Type B pancreatic cell (in vitro differentiated cells): Measurements from ENCODE around the gene BLMH. TPM values are rescaled to one million over a fixed set of nuclear protein-coding genes. Genes with fewer than 3 reads are reported as not detected.

ENCODE experiments used
- DNase-seq: peaks from one replicate; pipeline ENCODE4 v3.0.0; 2021; ENCODE audit warnings: mixed read lengths; ENCODE audit not compliant: unreplicated experiment; ENCODE audit errors: extremely low spot score
- H3K27ac Mint-ChIP-seq: 2 replicates; pipeline ENCODE4 v1.8.0; 2021; ENCODE audit warnings: mild to moderate bottlenecking, mixed read lengths
- H3K27me3 Mint-ChIP-seq: 2 replicates; pipeline ENCODE4 v1.8.0; 2021; ENCODE audit warnings: mixed read lengths
- H3K36me3 Mint-ChIP-seq: 2 replicates; pipeline ENCODE4 v1.8.0; 2021; ENCODE audit warnings: mixed read lengths
- H3K4me1 Mint-ChIP-seq: one replicate; pipeline ENCODE4 v1.8.0; 2021; ENCODE audit warnings: mixed read lengths; ENCODE audit not compliant: unreplicated experiment
- H3K4me3 Mint-ChIP-seq: 2 replicates; pipeline ENCODE4 v1.8.0; 2021; ENCODE audit warnings: mild to moderate bottlenecking, mixed read lengths
- H3K9me3 Mint-ChIP-seq: 2 replicates; pipeline ENCODE4 v1.8.0; 2021; ENCODE audit warnings: mixed read lengths
- total RNA-seq: library from RNA; stranded (reverse); gene quantifications from 2 replicates; pipeline ENCODE4 v1.2.1, GENCODE V29; 2021; ENCODE audit warnings: low replicate concordance
- TF ChIP-seq, protein P1 (sequence below): fragments of 200-600 bp; sonication (generic); conservative IDR thresholded peaks from 2 replicates; pipeline ENCODE4 v1.5.0; 2021; ENCODE audit warnings: antibody characterized with exemption, mild to moderate bottlenecking

Gene BLMH
- total RNA-seq, 1 donor from 2014 or later = 58.2 TPM

DNA sequence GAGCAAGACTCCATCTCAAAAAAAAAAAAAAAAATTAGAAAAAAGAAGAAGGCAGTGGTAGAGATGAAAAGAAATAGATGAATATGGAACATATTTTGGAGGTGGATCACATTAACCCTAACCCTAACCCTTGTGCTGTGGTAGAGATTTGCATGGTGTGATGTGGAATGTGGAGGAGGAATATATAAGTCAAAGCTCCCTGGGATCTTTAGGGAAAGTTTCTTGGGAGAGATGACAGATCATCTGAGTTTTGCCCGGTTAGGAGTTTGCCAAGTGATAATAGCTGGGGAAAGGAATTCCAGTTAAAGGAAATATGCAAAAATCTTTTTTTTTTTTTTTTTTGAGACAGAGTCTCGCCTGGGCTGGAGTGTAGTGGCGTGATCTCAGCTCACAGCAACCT is 13.0 kb upstream of the BLMH start:
- no peaks in the 10 kb centered on the region for H3K4me1 Mint-ChIP-seq
- H3K36me3 Mint-ChIP-seq = no peaks in the 10 kb centered on the region
- TF ChIP-seq, protein P1, sequence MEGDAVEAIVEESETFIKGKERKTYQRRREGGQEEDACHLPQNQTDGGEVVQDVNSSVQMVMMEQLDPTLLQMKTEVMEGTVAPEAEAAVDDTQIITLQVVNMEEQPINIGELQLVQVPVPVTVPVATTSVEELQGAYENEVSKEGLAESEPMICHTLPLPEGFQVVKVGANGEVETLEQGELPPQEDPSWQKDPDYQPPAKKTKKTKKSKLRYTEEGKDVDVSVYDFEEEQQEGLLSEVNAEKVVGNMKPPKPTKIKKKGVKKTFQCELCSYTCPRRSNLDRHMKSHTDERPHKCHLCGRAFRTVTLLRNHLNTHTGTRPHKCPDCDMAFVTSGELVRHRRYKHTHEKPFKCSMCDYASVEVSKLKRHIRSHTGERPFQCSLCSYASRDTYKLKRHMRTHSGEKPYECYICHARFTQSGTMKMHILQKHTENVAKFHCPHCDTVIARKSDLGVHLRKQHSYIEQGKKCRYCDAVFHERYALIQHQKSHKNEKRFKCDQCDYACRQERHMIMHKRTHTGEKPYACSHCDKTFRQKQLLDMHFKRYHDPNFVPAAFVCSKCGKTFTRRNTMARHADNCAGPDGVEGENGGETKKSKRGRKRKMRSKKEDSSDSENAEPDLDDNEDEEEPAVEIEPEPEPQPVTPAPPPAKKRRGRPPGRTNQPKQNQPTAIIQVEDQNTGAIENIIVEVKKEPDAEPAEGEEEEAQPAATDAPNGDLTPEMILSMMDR = no peak
- peaks cover 8% of the 10 kb centered on the region for H3K9me3 Mint-ChIP-seq
- no peak overlapping the region for H3K4me3 Mint-ChIP-seq
- no peak for DNase-seq
- peaks cover 3% of the 10 kb centered on the region for H3K27me3 Mint-ChIP-seq
- no peak overlapping the region for H3K27ac Mint-ChIP-seq

DNA sequence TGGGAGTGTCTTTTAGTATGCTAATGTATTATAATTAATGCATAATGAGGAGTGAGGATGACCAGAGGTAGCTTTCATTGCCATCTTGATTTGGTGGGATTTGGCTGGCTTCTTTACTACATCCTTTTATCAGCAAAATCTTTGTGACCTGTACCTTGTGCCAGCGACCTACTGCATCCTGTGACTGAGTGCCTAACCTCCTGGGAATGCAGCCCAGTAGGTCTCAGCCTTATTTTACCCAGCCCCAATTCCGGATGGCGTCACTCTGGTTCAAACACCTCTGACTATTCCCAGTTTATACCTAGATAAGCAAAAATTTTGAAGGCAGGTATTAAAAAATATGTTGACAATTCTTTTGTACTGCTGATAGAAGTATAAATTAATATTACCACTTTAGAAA is 10.5 kb upstream of the BLMH start:
- Mint-ChIP-seq H3K4me3 (no peak overlapping the region), H3K4me1 (no peaks in the 10 kb centered on the region), H3K27me3 (peaks cover 9% of the 10 kb centered on the region), H3K9me3 (peaks cover 8% of the 10 kb centered on the region), H3K36me3 (no peaks in the 10 kb centered on the region), H3K27ac (no peak overlapping the region)
- TF ChIP-seq, protein P1 = no peak
- DNase-seq = no peak

DNA sequence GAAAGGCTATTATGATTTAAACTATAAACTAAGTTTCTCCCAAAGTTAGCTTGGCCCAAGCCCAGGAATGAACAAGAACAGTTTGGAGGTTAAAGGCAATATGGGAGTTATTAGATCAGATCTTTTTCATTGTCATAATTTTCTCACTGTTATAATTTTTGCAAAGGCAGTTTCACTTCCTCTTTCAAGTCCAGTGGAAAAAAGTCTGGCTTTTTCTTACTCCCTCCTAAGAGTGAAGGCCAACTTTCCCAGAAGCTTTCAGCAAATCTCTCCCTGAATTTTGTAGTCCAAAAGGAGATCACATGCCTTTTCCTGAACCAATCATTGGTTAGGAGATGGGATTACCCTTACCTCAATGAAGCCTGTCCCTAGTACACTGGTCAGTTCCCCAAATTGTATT is 9.1 kb upstream of the BLMH start:
- H3K4me1 Mint-ChIP-seq = no peaks in the 10 kb centered on the region
- no peak overlapping the region for H3K4me3 Mint-ChIP-seq
- TF ChIP-seq, protein P1 = no peak
- H3K9me3 Mint-ChIP-seq = peaks cover 8% of the 10 kb centered on the region
- DNase-seq = no peak
- H3K27ac Mint-ChIP-seq = no peak overlapping the region
- H3K36me3 Mint-ChIP-seq = no peaks in the 10 kb centered on the region
- H3K27me3 Mint-ChIP-seq = peaks cover 10% of the 10 kb centered on the region

DNA sequence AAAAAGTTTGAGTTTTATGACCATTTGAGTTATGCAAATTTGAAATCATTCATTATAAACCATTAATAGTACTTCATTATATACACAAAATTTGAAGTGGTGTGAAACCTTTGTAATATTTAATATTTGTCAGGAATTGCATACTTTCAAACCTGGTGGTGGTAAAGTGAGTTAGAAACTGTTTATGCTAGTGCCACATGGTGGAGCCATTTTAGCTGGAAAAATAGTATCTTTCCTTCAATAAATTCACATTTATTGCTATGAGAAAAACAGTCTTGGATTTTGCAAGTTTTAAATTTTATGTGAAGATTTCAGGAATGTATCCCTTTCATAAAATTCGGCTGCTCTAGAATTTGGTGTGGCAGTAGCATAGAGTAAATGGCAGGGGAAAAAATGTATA is 7.3 kb upstream of the BLMH start:
- Mint-ChIP-seq H3K27ac (no peak overlapping the region), H3K27me3 (peaks cover 10% of the 10 kb centered on the region), H3K9me3 (peaks cover 8% of the 10 kb centered on the region), H3K36me3 (no peaks in the 10 kb centered on the region), H3K4me1 (no peaks in the 10 kb centered on the region), H3K4me3 (no peak overlapping the region)
- DNase-seq = no peak
- TF ChIP-seq, protein P1 = peak; percentile 53

DNA sequence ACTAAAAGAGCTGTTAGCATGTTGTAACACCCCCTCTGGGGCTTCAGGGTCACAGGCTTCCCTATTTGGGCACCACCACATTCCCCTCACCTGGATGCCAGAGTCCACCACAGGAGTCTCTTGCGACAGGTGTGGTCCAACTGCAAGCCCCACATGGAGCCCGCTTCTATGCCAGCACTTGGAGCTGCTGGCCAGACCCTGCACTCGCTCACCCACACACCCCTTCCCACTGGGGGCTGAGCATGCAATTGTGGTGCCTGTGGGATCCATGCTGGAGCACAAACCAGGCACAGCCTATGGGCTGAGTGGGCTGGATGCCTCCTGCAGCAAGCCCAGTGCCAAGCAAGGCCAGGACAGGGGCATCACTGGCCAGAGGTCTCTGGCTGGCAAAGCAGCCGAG is 6.0 kb upstream of the BLMH start:
- Mint-ChIP-seq H3K4me3 (no peak overlapping the region), H3K4me1 (no peaks in the 10 kb centered on the region), H3K36me3 (no peaks in the 10 kb centered on the region), H3K27ac (no peak overlapping the region), H3K27me3 (peaks cover 10% of the 10 kb centered on the region), H3K9me3 (peaks cover 8% of the 10 kb centered on the region)
- TF ChIP-seq, protein P1 = no peak
- no peak for DNase-seq

DNA sequence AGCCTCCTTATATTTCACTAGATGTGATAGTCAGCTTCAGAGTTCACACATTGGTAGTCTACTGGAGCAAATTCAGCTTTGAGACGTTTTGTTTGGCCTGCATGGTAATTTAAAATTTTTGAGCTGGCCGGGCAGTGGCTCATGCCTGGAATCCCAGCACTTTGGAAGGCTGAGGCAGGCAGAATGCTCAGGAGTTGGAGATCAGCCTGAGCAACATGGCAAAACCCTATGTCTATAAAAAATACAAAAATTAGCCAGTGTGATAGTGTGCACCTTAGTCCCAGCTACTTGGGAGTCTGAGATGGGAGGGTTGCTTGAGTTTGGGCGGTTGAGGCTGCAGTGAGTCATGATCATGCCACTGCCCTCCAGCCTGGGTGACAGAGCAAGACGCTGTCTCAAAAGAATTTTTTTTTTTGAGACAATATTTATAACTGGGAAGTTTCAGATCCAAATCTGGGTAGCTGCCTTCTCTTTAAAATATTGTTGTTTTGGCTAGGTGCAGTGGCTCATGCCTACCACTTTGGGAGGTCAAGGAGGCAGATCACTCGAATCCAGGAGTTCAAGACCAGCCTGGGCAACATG is 4.8 kb upstream of the BLMH start:
- no peak for DNase-seq
- H3K27ac Mint-ChIP-seq = no peak overlapping the region
- H3K4me1 Mint-ChIP-seq = no peaks in the 10 kb centered on the region
- TF ChIP-seq, protein P1 = no peak
- peaks cover 8% of the 10 kb centered on the region for H3K9me3 Mint-ChIP-seq
- H3K4me3 Mint-ChIP-seq = no peak overlapping the region
- H3K27me3 Mint-ChIP-seq = peaks cover 10% of the 10 kb centered on the region
- no peaks in the 10 kb centered on the region for H3K36me3 Mint-ChIP-seq
